ENCODE results near the gene NOD2.
A peak's percentile ranks its signal among the peaks of the same experiment; 100 is the strongest.

Gene NOD2

DNA sequence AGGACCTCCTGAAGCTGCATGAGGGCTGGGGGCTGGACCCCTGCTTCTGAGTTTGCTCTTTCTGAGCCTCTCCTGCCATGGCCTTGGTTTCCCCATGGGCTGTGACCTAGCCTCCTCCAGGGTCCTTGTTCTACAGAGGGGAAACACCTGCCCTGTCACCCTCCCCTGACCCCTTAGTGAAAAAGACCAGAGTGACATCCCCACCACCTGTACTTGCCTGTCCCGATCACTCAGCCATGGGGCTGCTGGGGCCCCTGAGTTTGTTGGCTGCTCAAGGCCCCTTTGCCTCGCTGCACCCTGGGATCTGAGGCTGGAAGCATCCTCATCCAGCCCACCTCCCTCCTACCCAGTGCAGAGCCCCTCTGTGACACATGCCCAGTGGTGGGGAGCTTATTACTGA lies 800 bp downstream of the NOD2 start:
- DNase-seq (ENCODE audit: low spot score) = no peak

DNA sequence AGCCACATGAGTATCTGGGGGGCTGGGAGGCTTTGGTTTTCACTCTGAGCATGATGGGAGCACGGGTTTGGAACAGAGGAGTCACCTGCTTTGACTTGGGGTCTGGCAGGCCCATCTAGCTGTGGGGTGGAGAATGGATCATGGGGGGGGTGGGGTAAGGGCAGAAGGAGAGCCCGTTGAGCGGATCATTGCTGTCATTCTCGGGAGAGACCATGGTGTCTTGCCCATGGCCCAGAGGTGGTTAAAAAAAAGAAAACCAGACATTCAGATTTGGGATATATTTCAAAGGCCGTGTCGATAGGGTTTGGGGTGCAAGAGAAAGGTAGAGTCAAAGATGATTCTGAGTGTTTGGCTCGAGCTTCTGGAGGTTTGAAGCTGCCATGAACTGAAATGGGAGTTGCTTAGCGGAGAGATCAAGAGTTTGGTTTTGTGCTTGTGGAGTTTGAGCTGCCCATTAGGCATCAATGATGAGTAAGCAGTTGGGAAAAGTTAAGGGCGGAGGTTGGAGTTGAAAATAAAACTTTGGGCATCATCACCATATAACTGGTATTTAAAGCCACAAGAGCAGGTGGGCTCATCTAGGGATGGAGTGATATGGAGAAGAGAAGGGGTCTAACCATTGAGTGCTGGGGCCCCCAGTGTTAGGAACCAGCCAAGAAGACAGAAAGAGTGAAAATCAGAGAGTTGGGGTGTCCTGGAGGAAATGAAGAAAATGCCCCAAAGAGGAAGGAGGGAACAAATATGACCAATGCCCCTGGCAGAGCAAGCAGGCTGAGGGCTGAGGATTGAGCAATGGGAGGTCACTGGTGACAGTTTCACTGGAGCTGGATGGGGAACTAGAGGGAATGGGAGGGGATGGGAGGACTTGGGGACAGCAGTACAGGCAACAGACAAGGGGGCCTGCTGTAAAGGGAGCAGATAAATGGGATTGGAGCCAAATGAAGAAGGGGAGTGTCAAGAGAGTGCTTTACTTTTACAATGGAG lies 1.9 kb downstream of the NOD2 start:
- no peak for DNase-seq (ENCODE audit: low spot score)

DNA sequence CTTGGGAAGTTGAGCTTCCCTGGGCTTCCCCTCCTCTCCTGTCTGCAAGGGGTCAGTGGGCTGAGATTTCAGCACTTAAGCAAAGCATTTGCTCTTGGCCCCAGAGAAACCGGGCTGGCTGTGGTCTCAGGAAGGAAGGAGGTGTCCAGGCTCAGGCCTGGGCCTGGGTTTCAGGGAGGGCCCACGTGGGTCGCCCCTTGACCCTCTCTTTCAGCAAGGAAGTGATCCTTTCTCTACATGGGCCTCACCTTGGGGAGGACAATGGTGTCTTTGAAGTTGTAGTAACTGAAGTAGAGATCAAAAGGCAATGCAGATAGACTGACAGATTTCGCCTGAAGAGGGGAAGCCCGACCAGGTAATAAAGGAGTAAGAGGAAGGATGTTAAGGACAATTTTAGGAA lies 2.7 kb downstream of the NOD2 start:
- no peak for DNase-seq (ENCODE audit: low spot score)

DNA sequence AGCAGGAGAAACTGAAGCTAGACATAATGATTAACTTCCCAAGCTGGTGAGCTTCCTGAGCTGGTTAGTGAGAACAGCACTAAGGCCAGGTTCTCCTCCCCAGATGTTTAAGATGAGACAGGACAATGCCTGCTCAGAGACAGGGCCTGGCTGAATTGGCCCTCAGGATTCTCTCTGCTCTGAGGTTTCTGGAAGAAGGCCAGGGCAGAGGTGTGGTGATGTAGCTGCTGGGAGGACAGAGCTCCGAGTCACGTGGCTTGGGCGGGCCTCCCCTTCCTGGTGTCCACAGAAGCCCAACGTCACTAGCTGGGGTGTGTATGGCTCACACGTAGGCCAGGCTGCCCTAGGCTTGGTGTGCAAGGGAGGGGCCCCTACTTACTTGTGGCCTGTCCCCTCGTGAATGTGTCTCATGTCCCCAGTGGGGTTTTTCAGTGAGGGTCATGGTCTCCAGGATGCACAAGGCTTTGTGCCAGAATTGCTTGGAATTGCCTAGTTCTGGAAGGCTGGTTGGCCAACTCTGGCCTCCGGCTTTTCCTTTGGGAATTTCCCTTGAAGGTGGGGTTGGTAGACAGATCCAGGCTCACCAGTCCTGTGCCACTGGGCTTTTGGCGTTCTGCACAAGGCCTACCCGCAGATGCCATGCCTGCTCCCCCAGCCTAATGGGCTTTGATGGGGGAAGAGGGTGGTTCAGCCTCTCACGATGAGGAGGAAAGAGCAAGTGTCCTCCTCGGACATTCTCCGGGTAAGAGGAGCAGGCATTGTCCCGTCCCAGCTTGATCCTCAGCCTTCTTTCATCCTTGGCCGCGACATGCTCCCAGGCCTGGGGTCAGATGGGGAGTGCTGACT lies 3.4 kb downstream of the NOD2 start:
- DNase-seq (ENCODE audit: low spot score) = peak; percentile 56

- no peak for DNase-seq (ENCODE audit: low spot score)
These were observed 4.0 kb downstream of the NOD2 start for GRCh38 chr16:50697421-50697715.

DNA sequence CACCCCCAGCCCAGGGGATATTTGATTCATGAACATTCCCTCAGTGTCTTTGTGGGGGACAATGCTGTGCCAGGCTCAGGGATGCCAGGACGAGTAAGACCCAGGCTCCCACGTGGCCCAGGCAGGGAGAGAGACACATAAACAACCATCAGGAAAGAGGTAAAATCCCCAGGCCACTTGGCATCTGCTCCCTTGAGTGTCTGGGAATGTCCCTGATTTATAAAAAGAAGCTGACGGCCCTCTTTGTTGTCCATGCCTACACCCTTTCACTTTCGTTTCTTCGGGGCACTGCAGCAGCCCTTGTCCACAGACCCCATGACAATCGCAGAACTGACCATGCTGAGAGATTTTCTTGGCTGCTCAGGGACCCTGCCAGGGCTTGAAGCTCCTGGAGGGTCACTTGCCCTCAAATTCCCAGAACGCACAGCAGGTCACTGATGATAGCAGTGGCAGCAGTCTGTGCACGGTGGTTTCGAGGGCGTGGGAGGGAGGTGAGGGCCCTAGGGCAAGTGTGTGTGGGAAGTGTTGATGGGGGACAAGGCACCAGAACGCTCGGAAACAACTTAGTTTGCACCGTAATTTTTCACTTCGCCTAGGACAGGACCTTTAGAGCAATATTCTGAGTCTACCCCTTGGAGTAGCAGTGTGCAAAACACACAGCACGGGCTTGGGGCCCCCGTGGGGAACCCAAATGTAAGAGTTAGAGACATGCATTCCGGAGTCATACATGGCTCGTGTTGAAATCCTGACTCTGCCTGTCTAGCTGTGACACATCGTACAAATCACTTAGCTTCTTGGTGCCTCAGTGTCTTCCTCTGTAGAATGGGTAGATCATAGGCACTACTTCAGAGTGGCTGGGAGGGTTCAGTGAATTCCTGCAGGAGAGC lies 4.7 kb downstream of the NOD2 start:
- DNase-seq (ENCODE audit: low spot score) = peak; percentile 73

DNA sequence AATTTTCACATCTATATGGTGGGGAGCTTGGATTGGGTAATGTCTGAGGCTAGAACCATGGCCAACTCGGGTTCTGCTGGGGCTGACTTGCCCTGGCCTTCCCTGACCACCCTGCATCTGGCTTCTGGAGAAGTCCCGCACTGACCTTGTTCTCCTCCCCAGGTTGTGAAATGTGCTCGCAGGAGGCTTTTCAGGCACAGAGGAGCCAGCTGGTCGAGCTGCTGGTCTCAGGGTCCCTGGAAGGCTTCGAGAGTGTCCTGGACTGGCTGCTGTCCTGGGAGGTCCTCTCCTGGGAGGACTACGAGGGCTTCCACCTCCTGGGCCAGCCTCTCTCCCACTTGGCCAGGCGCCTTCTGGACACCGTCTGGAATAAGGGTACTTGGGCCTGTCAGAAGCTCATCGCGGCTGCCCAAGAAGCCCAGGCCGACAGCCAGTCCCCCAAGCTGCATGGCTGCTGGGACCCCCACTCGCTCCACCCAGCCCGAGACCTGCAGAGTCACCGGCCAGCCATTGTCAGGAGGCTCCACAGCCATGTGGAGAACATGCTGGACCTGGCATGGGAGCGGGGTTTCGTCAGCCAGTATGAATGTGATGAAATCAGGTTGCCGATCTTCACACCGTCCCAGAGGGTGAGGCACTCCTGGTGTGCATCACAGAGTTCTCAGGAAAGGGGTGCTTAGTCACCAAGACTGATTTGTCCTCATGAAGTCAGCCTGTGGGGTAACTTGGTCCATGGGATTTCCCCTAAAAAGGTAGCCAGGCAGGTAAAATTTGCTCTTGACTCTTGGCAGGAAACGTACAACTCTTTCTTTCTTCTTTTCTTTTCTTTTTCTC lies 6.1 kb downstream of the NOD2 start:
- DNase-seq (ENCODE audit: low spot score) = no peak

DNA sequence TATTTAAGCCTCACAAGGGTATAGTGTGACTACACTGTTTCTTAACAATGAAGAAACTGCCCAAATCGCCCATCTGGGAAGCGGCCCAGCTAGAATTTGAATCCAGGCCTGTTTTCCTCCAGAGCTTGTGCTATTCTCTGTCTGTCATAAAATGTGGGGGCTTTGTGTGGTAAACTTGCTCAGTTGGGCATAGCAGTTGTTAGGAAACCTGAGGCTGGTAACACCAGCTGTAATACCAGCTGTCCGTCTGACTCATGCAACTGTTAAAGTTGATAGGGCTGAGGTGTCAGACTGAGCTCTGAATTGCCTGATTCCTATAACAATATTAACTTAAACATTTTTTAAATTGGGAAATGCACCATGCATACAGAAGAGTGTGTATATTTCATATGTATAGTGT lies 9.3 kb downstream of the NOD2 start:
- no peak for DNase-seq (ENCODE audit: low spot score)

- no peak for DNase-seq (ENCODE audit: low spot score)
These were observed 10.8 kb downstream of the NOD2 start for GRCh38 chr16:50704245-50704644.

DNA sequence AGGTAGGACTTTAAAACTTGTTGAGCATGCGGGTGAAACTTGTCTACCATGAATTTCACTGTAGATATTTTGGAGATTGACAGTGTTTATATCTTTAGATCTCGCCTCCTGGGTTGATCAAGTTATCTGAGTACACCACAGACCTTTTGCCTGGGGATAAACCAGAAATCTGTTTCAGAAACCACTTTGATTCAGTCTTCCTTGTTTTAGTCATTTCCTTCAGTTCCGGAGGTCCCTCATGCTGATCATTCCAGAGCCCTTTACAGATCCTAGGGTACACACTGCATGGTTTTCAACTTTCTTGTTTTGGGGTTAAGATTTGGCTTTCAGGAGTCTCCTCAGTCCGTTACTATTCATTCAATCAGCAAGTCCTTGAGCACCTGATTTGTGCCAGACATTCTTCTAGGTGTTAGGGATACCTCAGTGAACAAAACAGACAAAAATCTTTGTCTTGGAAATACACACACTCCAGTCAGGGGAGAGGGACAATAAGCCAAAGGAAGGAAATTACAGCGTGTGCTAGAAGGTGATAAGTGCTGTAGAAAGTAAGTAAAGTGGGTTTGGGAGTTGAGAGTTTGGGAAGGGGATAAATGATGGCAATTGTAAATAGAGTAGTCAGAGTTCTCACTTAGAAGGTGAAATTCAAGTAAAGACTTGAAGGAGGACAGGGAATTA lies 12.2 kb downstream of the NOD2 start:
- DNase-seq (ENCODE audit: low spot score) = no peak

GRCh38 chr16:50706250-50706649 lies 12.8 kb downstream of the NOD2 start:
- no peak for DNase-seq (ENCODE audit: low spot score)

DNA sequence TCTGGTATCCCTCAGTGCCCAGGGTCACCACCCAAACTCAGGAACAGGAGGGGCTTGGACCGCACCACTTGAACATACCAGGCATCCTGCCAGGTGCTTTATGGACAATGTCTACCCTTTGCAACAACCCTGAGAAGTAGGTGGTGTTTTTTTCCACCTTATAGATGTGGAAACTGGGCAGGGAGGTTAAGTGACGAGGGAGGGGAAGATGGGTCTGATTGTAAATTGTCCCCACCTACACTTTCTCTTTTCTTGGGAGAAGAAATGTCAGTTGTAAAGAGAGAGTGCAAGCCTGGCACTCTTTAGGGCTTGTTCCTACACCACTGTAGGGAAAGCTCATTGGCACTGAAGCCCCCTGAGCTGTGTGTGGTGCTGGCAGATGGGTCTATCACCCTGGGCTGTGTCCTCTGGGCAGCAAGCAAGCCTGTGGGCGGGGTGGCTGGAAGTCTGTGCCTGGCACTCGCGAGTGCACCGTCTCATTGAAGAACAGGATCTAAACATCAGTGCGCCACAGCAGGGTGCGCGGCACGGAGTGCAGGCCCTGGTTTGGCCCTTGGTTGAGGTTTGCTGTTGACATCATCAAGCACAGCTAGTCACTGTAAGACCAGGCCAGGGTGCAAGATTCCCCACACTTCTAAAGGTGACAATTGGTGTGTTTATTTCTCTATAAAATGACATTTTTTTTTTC lies 15.1 kb downstream of the NOD2 start:
- no peak for DNase-seq (ENCODE audit: low spot score)

DNA sequence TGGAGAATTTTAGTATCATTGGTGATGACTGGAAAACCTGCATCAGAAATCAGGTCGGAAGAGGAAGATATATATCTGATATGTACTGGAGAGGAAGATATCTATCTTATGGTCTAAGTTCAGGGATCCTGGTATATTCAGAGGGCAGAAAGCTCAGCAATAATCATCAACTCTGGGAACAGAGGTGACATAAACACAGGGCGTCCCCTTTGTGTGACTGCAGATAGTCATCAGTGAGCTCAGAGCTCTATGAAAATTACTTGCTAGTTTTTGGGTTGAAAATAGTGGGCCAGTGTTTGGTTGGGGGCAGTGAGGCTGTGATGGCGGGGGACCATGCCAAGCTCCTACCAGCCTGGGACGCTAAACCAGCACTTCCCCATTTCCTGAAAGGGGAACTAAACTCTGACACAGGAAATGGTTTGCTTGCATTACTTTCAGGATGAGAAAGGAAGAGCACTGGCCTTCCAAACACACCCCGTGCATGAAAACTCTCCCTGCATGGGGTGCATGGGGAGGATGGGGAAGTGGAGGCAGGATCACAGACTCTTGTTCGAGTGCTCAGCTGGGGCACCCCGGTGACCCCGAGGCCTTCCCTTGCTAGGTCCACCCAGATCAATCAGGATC lies 15.8 kb downstream of the NOD2 start:
- no peak for DNase-seq (ENCODE audit: low spot score)

GRCh38 chr16:50709980-50710379 lies 16.6 kb downstream of the NOD2 start:
- DNase-seq (ENCODE audit: low spot score) = no peak

DNA sequence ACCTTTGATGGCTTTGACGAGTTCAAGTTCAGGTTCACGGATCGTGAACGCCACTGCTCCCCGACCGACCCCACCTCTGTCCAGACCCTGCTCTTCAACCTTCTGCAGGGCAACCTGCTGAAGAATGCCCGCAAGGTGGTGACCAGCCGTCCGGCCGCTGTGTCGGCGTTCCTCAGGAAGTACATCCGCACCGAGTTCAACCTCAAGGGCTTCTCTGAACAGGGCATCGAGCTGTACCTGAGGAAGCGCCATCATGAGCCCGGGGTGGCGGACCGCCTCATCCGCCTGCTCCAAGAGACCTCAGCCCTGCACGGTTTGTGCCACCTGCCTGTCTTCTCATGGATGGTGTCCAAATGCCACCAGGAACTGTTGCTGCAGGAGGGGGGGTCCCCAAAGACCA lies 17.6 kb downstream of the NOD2 start:
- DNase-seq (ENCODE audit: low spot score) = no peak

- no peak for DNase-seq (ENCODE audit: low spot score)
These were observed 18.6 kb downstream of the NOD2 start for GRCh38 chr16:50711862-50712559.

DNA sequence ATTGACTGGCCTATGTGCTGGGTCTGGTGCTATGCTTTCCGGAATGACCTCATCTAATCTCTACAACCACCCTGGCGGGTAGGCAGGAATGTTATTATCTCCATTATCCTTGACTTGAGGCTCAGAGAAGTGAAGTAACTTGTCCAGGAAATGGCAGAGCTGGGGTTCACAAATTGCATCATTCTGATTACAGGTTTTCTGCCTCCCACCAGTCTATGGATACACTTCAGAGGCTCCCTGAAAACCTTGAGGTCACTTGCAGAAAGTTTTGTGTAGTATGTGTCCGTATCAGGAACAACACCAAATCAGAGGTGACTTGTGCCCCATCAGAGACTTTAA lies 19.1 kb downstream of the NOD2 start:
- DNase-seq (ENCODE audit: low spot score) = no peak

GRCh38 chr16:50712956-50713355 lies 19.6 kb downstream of the NOD2 start:
- no peak for DNase-seq (ENCODE audit: low spot score)

GRCh38 chr16:50717091-50717490 lies 23.7 kb downstream of the NOD2 start:
- no peak for DNase-seq (ENCODE audit: low spot score)
